Limb (tissue), 2 donors: ENCODE data around the gene RANBP9.

Source experiments
- DNase-seq, 2 donors: peaks; one replicate each; pipeline ENCODE4 v3.0.0-alpha.2; 2016; ENCODE audit errors: extremely low spot score in 2 of 2

RANBP9 gene

DNA sequence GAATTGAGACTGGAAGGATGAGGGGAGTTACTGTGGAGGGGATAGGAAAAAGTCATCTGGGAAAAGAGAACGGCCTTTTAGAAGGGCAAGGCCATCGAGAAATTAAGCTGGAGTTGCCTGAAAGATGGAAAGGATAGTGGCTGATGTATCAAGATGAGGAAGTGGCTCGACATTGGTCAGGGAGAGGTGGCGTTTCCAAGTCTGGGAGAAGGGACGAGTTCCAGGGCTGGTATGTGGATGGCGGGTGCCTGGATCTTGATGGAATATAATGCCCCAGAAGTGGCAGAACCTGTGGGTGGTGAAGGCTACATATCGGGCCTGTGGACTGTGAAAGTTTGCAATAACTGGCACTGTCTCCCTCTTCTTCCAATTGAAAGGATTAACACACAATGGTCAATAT lies 139.4 kb downstream of the RANBP9 start:
- DNase-seq, result no peak
